GM19463 (cell line): Measurements from ENCODE around the gene ZSWIM4.
A peak's percentile ranks its signal among the peaks of the same experiment; 100 is the strongest.
"Not testable (repeated sequence)": the region's sequence is repeated elsewhere in the genome, so short reads cannot be mapped to it uniquely, and the experiment has no call there.

Experiments used
- ATAC-seq: cut with Tn5 transposase; IDR thresholded peaks from one replicate; pipeline ENCODE4 v1.9.1; 2021; ENCODE audit warnings: mild to moderate bottlenecking, moderate library complexity; ENCODE audit not compliant: unreplicated experiment

Gene ZSWIM4

GRCh38 chr19:13794757-13795589, at the start of gene ZSWIM4:
Gene ZSWIM4, plus strand, starts transcription at chr19:13795443. Its CDS starts 206 bp downstream, at chr19:13795649.
- peak; percentile 95 for ATAC-seq

GRCh38 chr19:13747098-13747453, 48.2 kb upstream of the ZSWIM4 start:
- no peak for ATAC-seq

GRCh38 chr19:13748169-13748828, 46.9 kb upstream of the ZSWIM4 start:
- no peak for ATAC-seq

GRCh38 chr19:13751436-13751835, 43.8 kb upstream of the ZSWIM4 start:
- no peak for ATAC-seq

- ATAC-seq, result not testable (repeated sequence)
These were observed 41.6 kb upstream of the ZSWIM4 start for GRCh38 chr19:13753622-13754021.

- ATAC-seq, result no peak
These were observed 39.0 kb upstream of the ZSWIM4 start for GRCh38 chr19:13756210-13756609.

- no peak for ATAC-seq
These were observed 37.2 kb upstream of the ZSWIM4 start for GRCh38 chr19:13757805-13758772.

- no peak for ATAC-seq
These were observed 36.4 kb upstream of the ZSWIM4 start for GRCh38 chr19:13758795-13759194.

- no peak for ATAC-seq
These were observed 33.8 kb upstream of the ZSWIM4 start for GRCh38 chr19:13761423-13761822.

- no peak for ATAC-seq
These were observed 32.5 kb upstream of the ZSWIM4 start for GRCh38 chr19:13762635-13763235.

GRCh38 chr19:13763265-13763664, 32.0 kb upstream of the ZSWIM4 start:
- no peak for ATAC-seq

- ATAC-seq, result peak; percentile 45
These were observed 31.0 kb upstream of the ZSWIM4 start, which contains the start of gene MRI1 for GRCh38 chr19:13764101-13764807. Gene MRI1, plus strand, starts transcription at chr19:13764522. Its CDS starts 67 bp downstream, at chr19:13764589.

GRCh38 chr19:13764821-13765394, 30.3 kb upstream of the ZSWIM4 start:
- peak; percentile 29 for ATAC-seq

- no peak for ATAC-seq
These were observed 29.7 kb upstream of the ZSWIM4 start for GRCh38 chr19:13765395-13766094.

GRCh38 chr19:13766095-13766481, 29.2 kb upstream of the ZSWIM4 start:
- no peak for ATAC-seq

GRCh38 chr19:13768510-13768909, 26.7 kb upstream of the ZSWIM4 start:
- no peak for ATAC-seq

- no peak for ATAC-seq
These were observed 25.1 kb upstream of the ZSWIM4 start for GRCh38 chr19:13770013-13770635.
